GM21528 (cell line): ENCODE data around the gene NACC1.

ENCODE experiments used
- ATAC-seq: cut with Tn5 transposase; IDR thresholded peaks from one replicate; pipeline ENCODE4 v1.9.1; 2021; ENCODE audit warnings: mild to moderate bottlenecking, moderate library complexity; ENCODE audit not compliant: unreplicated experiment, low FRiP score

The NACC1 gene

DNA sequence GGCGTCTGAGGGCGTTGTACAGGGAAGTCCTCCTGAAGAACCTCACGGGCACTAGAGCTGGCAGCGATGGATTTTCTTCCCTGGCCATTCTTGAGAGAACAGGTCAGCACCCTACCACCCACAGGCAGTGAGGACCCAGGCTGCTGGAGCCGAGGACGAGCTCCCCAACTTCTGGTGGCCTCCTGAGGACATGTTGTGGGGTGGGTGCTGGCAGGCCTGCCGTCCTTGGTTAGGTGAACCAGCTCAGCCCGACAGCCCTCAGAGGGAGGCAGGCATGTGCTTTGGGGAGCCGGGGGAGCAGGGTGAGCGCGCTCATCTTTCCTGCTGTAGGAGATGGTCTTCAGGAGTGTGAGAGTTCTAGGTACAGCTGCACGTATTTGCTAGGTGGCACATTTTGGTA lies 30.8 kb upstream of the NACC1 start:
- ATAC-seq = no peak

DNA sequence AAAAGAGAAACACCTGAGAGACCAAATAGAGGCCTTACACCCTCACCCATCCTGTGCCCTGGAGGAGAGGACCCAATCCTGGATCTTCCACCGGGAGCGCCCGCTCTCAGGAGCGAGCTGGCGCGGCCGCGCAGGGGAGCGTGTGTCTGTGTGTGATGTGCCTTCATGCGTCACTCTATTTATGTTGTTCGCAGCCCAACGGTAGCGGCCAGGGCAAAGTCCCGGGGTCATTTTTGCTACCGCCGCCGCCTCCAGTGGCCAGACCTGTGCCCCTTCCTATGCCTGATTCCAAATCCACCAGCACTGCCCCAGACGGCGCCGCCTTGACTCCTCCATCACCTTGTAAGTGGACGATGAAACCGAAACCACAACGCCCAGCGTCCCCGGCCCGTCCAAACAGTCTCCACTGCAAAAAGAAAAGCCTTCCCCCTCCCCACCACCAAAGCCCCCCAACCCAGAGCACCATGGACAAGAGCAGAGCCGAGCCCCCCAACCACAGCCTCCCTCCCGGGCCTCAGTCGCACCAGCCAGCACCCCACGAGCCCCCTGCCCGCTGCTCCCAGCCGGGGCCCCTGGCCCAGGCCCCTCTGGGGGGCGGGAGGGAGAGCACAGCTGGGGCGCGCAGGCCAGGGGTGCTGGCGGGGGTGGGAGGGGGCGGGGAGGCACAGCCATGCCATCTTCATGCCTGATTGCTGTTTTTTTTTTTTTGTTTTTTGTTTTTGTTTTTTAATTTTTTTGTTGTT lies 30.1 kb upstream of the NACC1 start:
- ATAC-seq = no peak

DNA sequence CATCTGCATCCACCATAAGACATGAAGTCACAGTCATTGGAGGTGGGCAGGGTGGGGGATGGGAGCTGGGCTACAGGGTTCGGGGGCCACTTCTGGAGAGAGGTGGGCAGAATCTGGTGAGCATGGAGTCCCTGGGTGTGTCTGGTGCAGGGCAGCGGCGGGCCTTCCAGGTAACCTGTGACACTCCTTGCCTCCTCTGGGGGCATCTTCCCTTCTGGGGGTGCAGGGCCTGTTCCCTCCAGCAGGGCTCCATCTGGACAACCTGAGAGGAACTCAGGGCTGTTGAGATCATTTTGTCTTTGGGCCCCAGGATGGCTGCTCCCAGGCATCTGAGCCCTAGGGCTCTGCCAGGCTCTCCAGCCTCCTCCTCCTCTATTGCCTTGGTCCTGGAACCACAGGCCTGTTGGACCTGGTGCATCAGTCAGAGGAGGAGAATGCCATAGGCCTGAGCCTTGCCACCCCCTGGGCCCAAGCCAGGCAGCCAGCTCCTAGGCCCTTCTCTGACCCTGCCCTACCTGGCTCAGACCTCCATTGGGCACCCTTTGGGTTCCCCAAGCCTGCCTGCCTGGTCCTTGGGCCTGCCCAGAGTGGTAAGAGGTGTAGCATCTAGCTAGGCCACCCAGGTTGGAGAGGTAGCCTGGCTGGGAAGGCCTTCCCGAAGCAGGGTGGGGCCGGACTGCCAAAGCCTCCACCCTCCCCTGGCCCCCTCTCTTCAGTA lies 28.8 kb upstream of the NACC1 start:
- ATAC-seq = no peak

DNA sequence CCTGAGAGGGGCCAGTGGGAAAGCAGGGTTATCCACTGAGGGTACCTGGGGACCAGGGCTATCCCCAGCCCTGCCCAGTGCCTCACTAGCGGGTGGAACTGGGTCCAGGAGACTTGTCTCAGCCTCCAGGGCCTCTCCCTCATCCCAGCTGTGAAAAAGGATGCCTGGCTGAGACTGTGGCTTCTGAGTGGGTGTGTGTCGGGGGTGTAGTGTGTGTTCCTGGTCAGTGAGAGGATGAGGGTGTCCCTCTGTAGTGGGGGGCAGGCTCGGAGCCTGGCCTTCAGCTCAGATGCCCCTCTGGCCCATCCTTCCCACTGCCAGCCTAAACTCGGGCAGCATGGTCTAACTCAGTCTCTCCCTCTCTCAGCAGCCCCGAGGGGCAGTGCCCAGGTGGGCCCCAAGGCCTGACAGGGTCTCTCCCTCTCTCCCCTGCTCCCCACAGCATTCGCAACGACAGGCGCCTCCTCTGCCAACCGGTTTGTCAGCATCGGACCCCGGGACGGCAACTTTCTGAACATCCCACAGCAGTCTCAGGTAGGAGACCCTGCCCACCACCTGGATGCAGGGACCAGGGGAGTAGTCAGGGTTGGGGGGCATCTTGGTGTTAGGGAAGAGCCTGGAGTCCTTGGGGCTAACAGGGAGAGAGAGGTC lies 28.1 kb upstream of the NACC1 start:
- no peak for ATAC-seq

DNA sequence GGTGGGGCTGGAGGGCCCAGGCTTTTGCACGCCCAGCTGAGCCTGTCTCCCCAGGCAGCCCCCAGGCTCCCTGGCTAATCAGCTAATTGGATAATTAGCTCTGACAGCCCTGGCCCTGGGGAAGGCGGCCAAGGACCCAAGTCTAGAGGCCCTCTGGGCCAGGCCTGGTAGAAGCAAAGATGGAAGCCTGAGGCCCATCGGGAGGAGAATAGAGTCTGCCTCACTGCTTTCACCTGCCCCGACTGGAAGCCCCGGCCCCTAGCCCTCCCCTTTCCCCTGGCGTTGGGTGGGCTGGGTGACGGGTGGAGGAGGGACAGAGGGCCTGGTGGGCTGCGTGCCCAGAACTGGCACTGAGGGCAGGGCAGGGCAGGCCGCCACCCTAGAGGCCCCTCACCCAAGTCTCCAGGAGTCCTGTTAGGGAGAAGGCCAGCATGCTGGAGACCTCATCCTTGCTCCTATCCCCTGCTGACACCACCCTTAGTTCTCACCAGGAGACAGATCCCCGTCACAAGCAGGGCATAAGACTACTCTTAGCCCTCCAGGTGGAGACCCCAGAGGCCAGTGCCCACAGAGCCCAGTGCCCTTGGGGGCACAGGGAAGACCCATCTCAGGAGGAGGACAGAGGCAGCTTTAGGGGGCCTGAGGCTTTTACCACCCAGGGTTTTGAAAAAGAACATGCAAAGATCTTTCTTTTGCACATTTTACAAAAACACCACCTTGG lies 27.4 kb upstream of the NACC1 start:
- ATAC-seq = no peak

DNA sequence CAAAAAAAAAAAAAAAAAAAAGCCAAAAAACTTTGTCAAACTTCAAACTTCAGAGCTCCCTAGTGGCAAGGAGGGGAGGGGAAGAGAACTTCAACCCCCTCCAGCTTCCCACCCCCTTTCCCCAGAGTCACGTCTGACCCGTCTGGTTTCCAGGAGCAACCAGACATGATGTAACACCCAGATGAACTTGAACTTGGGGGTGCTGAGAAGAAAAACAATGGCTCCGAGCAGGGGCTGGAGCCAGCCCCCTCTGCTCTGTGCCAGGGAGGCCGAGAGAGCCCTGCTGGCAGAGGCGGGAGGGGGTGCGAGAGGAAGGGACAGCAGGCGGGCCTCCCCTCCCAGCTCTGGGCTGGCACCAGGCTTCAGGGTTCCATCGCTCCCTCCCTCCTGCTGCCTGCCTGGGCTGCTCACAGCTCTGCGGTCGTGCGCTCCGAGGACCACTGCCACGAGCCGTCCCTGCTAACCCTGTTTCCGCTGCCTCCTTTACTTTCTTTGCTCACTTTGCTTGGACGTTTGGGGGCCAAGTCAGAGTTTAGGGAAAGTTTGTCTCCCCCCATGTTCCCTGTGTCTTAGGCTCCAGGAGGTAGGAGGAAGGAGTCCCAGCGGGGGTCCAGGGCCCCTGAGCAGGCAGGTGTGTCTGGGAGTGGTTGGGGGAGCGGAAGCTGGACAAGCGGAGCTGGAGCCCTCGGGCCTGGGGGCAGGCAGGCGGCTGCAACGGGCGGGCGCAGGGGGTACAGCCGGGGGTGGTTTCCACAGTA lies 26.5 kb upstream of the NACC1 start:
- ATAC-seq = no peak

DNA sequence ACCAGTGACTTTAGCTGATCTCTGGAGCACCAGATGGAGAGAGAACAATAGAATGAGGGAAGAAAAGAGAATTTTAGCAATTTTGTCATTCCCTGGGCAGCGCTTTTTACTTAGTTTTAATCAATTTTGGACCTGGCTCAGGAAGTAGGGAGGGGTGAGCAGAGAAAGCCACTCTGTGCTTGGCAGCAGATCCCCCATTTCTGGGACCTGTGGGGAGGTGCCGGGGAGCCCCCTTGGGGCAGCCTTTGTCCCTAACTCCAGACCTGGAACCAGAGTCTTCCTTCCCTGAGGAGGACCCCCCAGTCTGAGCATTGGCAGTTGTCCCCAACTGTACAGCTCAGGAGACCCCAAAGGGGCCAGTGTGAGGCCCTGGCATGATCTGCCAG lies 25.9 kb upstream of the NACC1 start:
- ATAC-seq = no peak

DNA sequence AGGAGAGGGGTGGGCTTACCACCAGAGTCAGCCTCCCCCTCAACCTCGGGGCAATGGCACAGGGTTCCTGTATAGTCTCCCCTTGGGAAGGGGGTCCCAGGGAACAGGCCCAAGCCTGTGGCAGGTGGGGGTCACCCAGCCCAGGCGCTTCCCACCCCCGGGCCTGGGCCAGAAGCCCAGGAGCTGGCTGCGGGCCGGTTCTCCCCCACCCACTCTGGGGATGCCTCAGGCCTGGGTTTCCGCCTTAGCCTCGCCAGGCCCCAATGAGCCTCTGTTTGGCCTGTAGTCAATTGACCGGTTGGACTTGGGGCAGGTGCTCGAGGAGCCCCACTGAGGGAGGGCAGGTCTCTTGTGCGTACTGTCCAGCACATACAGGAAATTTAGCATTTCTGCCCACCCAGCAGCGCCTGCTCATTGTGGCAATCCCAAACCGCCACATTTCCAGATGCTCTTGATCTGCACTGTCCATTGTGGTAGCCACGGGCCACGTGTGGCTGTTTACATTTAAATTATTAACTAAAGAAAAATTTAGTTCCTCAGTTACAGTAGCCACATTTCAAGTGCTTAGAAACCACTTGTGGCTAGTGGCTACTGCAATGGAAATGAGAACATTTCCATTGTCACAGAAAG lies 25.3 kb upstream of the NACC1 start:
- ATAC-seq = no peak

DNA sequence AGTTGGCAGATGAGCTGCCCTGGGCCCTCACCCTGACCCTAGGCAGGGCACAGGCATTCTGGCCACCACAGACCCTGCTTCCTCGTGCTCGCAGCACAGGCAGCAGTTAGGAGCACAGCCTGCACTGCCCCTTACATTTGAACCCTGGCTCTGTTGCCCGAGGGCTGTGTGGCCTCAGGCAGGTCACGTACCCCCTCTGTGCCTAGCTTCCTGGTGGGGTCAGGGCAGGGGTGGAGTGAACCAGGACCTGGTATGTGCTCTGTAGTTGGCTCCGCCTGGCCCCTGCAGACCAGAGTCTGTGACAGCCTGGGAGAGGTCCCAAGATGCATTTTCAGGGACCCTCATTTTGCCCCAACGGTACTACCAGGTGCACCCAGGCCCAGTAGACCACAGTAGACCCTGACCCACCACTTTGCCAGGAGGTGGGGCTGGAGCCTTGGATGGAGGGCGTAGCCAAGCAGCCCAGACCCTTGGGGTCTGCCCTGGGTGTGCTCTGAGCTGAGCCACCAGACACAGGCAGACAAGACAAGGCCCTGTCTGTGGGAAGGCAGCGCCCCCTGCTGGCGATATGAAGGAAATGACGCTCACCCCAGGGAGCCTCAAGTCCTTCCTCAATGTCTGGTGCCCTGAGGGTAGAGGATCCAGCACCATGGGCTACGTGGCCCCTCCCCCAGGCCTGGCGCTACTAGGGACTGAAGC lies 24.5 kb upstream of the NACC1 start:
- ATAC-seq = no peak

DNA sequence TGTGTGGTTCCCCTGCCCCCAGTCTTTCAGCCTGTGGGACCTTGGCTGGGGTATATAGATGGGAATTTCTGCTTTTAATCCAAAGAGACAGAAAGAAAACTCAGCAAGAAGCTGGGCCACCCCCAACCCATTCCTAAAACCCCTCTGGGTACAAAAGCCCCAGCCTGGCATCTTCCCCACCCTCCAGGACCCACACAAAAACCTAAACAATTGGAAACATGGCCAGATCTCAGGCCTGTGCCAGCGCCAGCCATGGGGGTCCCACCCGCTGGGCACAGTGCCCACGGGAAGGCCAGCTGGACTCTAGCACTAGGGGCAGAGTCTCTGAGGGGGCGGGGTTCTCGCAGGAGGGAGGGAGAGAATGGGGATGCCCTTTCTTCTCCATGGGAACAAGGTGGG lies 24.0 kb upstream of the NACC1 start:
- ATAC-seq = no peak

DNA sequence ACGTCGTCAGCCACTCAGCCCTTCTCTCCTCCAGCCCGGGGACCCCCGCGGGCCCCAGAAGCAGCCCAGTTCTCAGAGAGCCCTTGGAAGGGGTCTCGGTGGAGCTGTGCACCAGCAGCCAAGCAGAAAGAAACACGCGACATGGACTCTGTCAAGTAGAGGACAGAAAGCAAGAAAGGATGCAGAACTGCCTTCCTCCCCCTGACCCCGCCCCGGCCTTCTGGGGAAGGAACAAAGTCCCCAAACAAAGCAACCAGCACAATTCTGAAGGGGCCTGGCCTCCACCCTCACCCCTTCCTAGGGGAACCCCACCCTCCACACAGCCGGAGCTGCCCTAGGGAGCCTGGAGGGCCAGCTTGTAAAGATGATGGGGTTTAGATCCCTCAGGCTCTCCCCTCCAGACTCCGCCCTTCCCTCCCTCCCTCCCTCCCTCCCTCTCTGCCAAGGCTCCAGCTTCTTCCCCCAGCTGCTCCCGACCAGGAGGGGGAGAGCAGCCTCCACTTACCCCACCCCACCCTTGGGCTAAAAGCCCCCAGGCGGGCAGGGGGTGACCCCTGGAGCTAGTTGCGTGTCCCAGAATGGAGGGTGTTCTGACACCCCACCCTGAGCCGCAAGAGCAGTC lies 23.2 kb upstream of the NACC1 start:
- ATAC-seq = no peak

DNA sequence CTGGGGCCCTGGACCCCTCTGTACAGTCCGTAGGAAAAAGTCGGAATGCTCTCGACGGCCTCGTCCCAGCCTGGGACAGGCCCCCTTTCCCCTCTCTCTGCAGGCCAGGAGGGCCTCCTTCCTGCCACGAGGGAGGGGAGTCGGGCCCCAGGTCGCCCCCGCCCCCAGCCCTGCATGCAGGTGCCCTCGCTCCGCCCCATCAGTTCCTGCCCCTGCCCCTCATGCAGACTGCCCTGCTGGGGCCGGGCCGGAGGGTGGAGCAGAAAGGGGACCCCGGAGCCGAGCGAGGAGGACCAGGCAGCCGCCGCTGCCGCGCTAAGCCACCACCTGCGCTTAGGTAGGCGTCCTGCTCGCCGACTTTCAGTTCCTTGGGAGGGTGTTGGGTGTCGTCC lies 22.7 kb upstream of the NACC1 start:
- no peak for ATAC-seq

DNA sequence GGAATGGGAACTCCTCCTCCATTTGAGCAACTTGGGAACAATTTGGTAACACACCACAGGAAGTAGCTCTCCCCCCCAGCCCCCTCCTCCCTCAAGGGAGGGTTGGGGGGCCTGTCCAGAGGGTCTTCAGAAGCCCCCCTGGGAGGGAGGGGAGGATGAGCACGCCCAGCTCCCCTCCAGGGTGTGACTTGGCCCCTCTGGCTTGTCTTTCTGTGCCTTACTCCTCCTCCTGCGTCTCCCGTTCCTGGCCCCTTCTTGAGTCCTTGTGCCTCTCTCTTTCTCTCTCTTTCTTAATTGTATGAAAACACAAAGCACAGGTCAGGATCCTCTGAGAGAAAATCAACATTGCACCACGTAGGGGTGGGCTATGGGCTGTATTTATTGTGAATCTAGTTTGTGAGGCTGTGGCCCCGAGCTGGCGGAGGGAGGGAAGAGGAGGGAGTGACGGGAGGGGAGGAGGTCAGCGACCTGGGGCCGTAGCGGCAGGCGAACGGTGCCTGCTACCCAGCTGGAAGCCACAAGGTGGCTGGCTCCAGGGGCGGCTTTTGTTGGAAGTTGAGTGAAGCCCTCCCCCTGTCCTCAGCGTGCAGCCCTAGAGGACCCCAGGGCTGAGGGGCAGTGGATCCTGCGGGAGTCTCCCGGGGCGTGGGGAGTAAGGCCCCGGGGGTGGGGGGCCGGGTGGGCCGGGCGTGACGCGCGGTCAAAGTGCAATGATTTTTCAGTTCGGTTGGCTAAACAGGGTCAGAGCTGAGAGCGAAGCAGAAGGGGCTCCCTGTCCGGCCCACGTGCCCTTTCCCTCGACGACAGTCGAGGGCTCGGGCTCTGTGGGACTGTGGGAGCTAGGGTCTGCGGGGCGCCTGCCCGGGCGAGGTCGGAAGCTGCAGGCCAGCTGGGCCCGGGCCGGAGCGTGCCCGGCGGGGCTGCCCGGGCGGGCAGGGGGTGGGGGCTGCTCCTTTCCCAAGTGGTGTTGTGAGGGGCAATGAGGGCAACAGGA lies 21.8 kb upstream of the NACC1 start:
- no peak for ATAC-seq

DNA sequence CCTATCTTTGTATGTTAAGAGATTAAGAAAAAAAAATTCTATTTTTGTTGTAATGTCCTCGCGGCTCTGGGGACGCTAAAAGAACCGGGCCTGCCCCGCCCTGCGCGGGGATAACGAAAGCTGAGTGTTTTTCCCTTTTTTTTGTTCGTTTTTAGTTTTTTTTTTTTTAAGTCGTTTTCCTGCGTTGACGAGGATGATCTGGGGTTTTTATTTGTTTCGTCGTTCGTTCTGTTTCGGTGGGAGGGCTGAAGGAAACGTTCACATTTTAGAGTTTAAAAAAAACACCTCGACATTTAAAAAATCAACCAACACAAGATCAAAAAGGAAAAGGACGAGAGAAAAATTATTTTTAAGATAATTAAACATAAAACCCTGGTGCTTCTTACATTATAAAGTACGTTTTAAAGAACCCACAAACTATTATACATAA lies 21.0 kb upstream of the NACC1 start:
- no peak for ATAC-seq

DNA sequence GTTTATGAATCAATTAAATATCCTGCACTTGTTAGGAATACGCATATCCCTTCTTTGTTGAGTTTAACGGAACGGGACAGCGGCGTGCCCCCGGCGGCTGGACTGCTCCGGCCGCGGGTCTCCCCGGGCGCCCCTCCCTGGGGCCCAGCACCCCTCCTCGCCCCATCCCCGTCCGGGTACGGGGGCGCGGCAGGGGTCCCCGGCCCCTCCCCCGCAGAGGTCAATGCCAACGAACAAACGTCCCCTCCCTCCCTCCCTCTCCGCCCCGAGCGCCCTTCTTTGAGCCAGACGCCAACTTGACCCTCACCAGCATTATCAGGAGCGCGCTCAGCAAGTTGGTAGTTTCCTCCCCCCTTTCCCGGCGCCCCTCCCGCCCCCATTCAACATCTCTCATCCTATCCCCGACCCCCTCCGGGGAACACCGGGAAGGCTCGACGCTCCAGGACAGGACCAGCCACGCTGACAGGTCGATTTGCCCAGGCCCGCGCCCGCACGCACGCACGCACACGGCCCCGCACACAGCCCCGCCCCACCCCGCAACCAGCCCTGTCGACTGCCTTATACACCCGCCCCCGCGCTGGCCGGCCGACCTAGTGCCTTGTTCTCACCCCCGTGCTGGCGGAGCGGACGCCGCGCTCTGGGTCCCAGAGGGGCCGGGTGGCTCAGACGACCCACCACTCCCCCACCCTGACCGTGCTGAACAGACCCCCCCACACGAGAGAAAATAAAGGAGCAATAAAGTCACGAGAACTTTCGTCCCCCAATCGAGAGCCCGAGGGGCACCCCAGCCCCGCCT lies 20.4 kb upstream of the NACC1 start:
- ATAC-seq = no peak

DNA sequence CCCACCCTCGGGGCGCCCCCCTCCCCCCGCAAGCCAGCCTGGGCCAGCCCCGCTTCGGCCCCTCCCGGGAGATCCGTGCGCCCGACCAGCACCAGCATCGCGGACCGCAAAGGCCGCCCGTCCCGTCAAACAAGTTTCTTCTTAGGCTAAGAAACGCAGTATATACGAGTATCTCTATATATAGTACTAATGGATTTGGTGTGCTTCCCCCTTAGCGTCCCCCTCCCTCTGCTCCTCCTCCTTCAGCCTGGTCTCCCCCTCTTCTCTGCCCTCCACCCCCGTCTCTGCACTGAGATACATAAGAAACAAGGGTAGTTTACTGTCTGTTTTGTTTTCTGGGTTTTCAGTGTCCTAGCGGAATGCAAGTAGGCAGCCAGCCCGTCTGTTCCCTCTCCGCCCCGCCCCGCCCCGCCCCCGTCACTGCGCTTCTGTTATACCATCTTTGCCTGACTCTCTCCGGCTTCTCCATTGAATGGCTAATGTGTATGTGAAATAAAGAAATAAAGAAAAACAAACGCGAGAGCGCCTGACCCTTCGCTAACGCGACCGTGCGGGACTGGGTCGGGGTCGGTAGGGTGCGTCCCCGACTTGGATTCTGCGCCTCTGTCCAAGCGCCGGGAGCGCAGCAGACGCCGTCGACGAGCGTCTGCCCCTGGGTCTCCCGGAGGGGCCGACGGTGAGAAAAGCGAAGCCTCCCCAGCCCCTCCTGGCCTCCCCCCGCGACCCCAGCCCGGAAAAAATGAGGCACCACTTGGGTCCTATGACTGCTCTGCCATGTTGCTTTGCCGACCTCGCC lies 19.6 kb upstream of the NACC1 start:
- ATAC-seq = no peak
